PFSK-1 (cell line): ENCODE data around the gene FRMD3.

Source experiments
- FOXP2 ChIP-seq: optimal IDR thresholded peaks from 2 replicates; pipeline ENCODE3; 2011; ENCODE audit warnings: borderline replicate concordance, control low read depth, inconsistent platforms; ENCODE audit not compliant: insufficient read depth; ENCODE audit errors: extremely low read length, extremely low read depth
- POLR2AphosphoS5 ChIP-seq: IDR thresholded peaks from 2 replicates; pipeline ENCODE4 v1.6.1; 2012; ENCODE audit warnings: low read depth, mild to moderate bottlenecking, control low read depth, low read length, moderate library complexity
- REST ChIP-seq, 2 experiments: IDR thresholded peaks; 2 replicates each; pipeline versions ENCODE4 v1.6.1 to v1.8.0; 2011 to 2012; ENCODE audit warnings: low read depth in 2 of 2, low read length in 2 of 2, control low read depth in 1 of 2, inconsistent platforms in 1 of 2, mild to moderate bottlenecking in 1 of 2, moderate library complexity in 1 of 2; ENCODE audit not compliant: insufficient read depth in 1 of 2
- SIN3A ChIP-seq: IDR thresholded peaks from 2 replicates; pipeline ENCODE4 v1.6.1; 2012; ENCODE audit warnings: mild to moderate bottlenecking, low read length, moderate library complexity, borderline replicate concordance; ENCODE audit not compliant: insufficient read depth
- TAF1 ChIP-seq: IDR thresholded peaks from 2 replicates; pipeline ENCODE4 v1.6.1; 2012; ENCODE audit warnings: low read length, control low read depth, borderline replicate concordance; ENCODE audit not compliant: insufficient read depth

FRMD3 gene

GRCh38 chr9:83520292-83520691 lies 17.9 kb downstream of the FRMD3 start:
- TF ChIP-seq POLR2AphosphoS5 (no peak), REST (IDR thresholded peaks at IDR 0.05; ENCODE audit: insufficient read depth in 1 of 2, low read depth in 2 of 2, low read length in 2 of 2) (no peak), FOXP2 (no peak), TAF1 (no peak), SIN3A (no peak)

- TF ChIP-seq POLR2AphosphoS5, result no peak
- no peak for TF ChIP-seq REST (IDR thresholded peaks at IDR 0.05; ENCODE audit: insufficient read depth in 1 of 2, low read depth in 2 of 2, low read length in 2 of 2)
- TF ChIP-seq SIN3A, result no peak
- no peak for TF ChIP-seq FOXP2
- no peak for TF ChIP-seq TAF1
These were observed 23.4 kb downstream of the FRMD3 start for GRCh38 chr9:83514767-83515166.

- TF ChIP-seq POLR2AphosphoS5 (no peak), FOXP2 (no peak), REST (IDR thresholded peaks at IDR 0.05; ENCODE audit: insufficient read depth in 1 of 2, low read depth in 2 of 2, low read length in 2 of 2) (no peak), TAF1 (no peak), SIN3A (no peak)
These were observed 25.6 kb downstream of the FRMD3 start for GRCh38 chr9:83512621-83513020.

GRCh38 chr9:83511051-83511450 lies 27.1 kb downstream of the FRMD3 start:
- TF ChIP-seq REST (IDR thresholded peaks at IDR 0.05; ENCODE audit: insufficient read depth in 1 of 2, low read depth in 2 of 2, low read length in 2 of 2) (no peak), TAF1 (no peak), FOXP2 (no peak), SIN3A (no peak)

GRCh38 chr9:83509402-83509801 lies 28.8 kb downstream of the FRMD3 start:
- TF ChIP-seq TAF1 (no peak), POLR2AphosphoS5 (no peak), FOXP2 (no peak), REST (IDR thresholded peaks at IDR 0.05; ENCODE audit: insufficient read depth in 1 of 2, low read depth in 2 of 2, low read length in 2 of 2) (no peak), SIN3A (no peak)
